HK-2 (cell line): Measurements from ENCODE around the gene GPR146.

ENCODE experiments used
- DNase-seq: peaks from one replicate; pipeline ENCODE4 v3.0.0-alpha.2; 2018; ENCODE audit not compliant: unreplicated experiment

The GPR146 gene

GRCh38 chr7:1106063-1106792 is 61.9 kb downstream of the GPR146 start:
- no peak for DNase-seq

DNA sequence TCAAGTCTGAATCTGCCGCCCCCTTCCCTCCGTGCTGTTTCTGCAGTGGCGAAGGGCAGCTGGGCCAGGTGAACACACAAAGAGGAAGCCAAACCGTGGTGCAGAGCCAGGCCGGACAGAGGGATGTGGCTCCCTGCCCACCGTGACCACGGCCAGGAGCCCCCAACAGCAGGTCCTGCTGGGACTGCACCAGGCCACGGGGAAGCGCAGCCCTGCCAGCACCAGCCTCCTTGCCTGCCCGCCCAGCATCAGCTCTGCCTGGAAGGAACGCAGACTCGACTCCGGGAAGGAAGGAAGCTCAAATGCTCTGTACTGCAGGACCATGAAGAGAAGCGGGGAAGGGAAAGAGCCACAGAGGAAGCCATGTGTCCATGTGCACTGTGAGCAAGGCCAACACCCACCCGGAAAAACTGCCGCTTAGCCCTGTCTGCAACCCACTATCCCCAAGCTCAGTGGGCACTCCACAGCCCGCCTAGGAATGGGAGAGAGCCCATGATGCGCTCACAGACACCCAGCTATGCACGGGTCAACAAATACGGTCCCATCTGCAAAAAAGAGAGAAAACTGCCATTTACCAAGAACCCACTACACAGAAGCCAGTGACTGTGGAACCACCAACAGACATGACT is 62.6 kb downstream of the GPR146 start:
- no peak for DNase-seq

DNA sequence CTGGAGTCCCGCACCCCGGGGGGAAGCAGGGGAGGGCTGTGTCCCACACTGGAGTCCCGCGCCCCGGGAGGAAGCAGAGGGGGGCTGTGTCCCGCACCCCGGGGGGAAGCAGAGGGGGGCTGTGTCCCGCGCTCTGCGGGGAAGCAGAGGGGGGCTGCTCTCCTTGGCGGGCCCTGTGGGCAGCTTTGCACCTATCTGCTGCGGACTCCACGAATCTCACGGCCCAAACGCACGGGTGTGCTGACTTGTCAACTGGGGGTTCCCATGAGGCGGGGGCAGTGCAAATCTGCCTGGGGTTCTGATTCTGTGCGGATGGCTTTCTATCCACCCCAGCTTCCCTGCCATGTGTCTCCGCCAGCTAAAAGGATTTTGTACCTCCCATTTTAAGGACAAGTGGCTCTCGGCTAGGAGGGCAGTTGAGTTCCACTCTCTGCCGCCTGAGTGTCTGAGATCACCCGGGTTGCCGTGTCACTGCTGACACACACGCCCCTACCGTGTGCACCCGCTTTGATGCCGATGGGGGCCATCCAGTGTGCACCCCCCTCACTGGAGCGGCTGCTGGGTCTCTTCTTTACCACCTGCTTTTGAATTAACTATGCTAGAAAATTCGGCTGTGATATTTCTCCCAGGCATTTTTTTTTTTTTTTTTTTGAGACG is 64.0 kb downstream of the GPR146 start:
- no peak for DNase-seq
